ENCODE data around the gene APOL4. TPM values are rescaled to one million over a fixed set of nuclear protein-coding genes. Genes with fewer than 3 reads are reported as not detected.

Gene APOL4
- total and polyA plus RNA-seq, 2 of the 4 experiments (the other 2 are of a cell fraction): 0.07 TPM; not detected in 1

GRCh38 chr22:36193171-36193570 is 8.4 kb downstream of the APOL4 start:
- H2BK5ac ChIP-seq (ENCODE audit: low read depth, low read length, poor library complexity, severe bottlenecking): no peak overlapping the region
- peaks cover 8% of the 10 kb centered on the region; the same call in 1 of the 2 replicates for H3K27me3 ChIP-seq (ENCODE audit: control insufficient read depth, insufficient read depth, low read length)
- H4K8ac ChIP-seq (ENCODE audit: low read depth in 2 of 2, low read length in 2 of 2): no peak overlapping the region
- H4K91ac ChIP-seq (ENCODE audit: insufficient read depth, low read depth, low read length): no peak overlapping the region
- no peak overlapping the region for H2BK15ac ChIP-seq (ENCODE audit: low read depth, low read length)
- no peak overlapping the region for H3K18ac ChIP-seq (ENCODE audit: low read depth, low read length)
- H4K5ac ChIP-seq (ENCODE audit: low read depth, low read length): no peak overlapping the region
- no peak overlapping the region for H3K14ac ChIP-seq (replicated peaks; ENCODE audit: low read depth, low read length)
- TF ChIP-seq RAD21 (IDR thresholded peaks at IDR 0.05; ENCODE audit: low read length): no peak
- TF ChIP-seq MAZ (IDR thresholded peaks at IDR 0.05; ENCODE audit: borderline replicate concordance, low read depth, low read length): no peak
- no peak for TF ChIP-seq ELK1 (IDR thresholded peaks at IDR 0.05; ENCODE audit: borderline replicate concordance, low read depth, low read length)
- TF ChIP-seq FOS (IDR thresholded peaks at IDR 0.05; ENCODE audit: low read depth, low read length): no peak
- TF ChIP-seq POLR2A (IDR thresholded peaks at IDR 0.05; ENCODE audit: low read depth, low read length): no peak
- no peak for TF ChIP-seq CEBPB (IDR thresholded peaks at IDR 0.05; ENCODE audit: low read depth, low read length)
- no peak for TF ChIP-seq CHD1 (IDR thresholded peaks at IDR 0.05; ENCODE audit: low read depth, low read length)
- no peak overlapping the region for H3K4ac ChIP-seq (ENCODE audit: low read depth, low read length)
- no peak overlapping the region for H2AK5ac ChIP-seq (ENCODE audit: low read depth, low read length)
- no peaks in the 10 kb centered on the region for H4K20me1 ChIP-seq (ENCODE audit: insufficient read depth, low read length)
- H2AK9ac ChIP-seq (replicated peaks; ENCODE audit: low read depth, low read length, poor library complexity): no peak overlapping the region
- dilution Hi-C loops (cut with HindIII; ENCODE audit: low sequenced_read_pairs, unreplicated experiment) (no loop called here), in situ Hi-C loops (cut with MboI; ENCODE audit: low sequenced_read_pairs) (loop anchor here (10.0 kb wide), 1 partner anchor 292 kb away; the partner anchor contains the start of gene TXN2), intact Hi-C loops (cut with micrococcal nuclease) (no loop called here)
- no peak overlapping the region for H2BK20ac ChIP-seq (ENCODE audit: low read depth, low read length)
- H3K56ac ChIP-seq (ENCODE audit: extremely low read depth, insufficient read depth, low read length): no peak overlapping the region
- H3K79me1 ChIP-seq (ENCODE audit: low read depth in 1 of 2, low read length in 2 of 2): peaks cover 0 to 8% of the 10 kb centered on the region in 2 experiments; a peak in 1 of 4 replicates
- H3K4me1 ChIP-seq (ENCODE audit: control insufficient read depth, insufficient read depth, low read length): peaks cover 11% of the 10 kb centered on the region
- no peak for DNase-seq
- ChIA-PET POLR2A (ENCODE audit: unreplicated experiment) (no interaction called here), CTCF (interaction anchor here (1.3 kb wide), 1 partner anchor 127 kb away, joined by 4 read pairs; no protein-coding TSS in a partner anchor)
- H2BK120ac ChIP-seq (ENCODE audit: low read depth, low read length): no peak overlapping the region
- H3K9me1 ChIP-seq (ENCODE audit: insufficient read depth, low read length): peaks cover 8% of the 10 kb centered on the region
- no peaks in the 10 kb centered on the region for H3K9me3 ChIP-seq (ENCODE audit: control insufficient read depth, insufficient read depth, low read length)
- WGBS, 2 experiments (ENCODE audit: extremely low coverage in 2 of 2, insufficient read length in 1 of 2): 100% methylated on average over 1 of the region's 3 CpGs; no CpG with 5 or more reads in 1 of the 2 experiments
- no peak overlapping the region for H3K27ac ChIP-seq (ENCODE audit: insufficient read depth, low read length)
- H3K4me3 ChIP-seq (ENCODE audit: insufficient read depth, low read depth, low read length): no peak overlapping the region
- H3K4me2 ChIP-seq (ENCODE audit: low read depth, low read length): no peak overlapping the region
- H3K36me3 ChIP-seq (ENCODE audit: control insufficient read depth, insufficient read depth, low read length): no peaks in the 10 kb centered on the region
- no peak for ATAC-seq (ENCODE audit: low read depth)
- H3K23ac ChIP-seq (ENCODE audit: low read depth, low read length): no peak overlapping the region
- BruUV-seq (replicated peaks): no TSS peak
- no peak overlapping the region for H2AFZ ChIP-seq (replicated peaks; ENCODE audit: low read length, poor library complexity)
- H3K9ac ChIP-seq (ENCODE audit: low read depth, low read length): no peak overlapping the region
